Stomach (tissue), 4 donors: ENCODE measurements around the gene HOXD8.

ENCODE experiments used
- POLR2A ChIP-seq, 4 donors: fragments of 450-650 bp; IDR thresholded peaks; one replicate each; pipeline ENCODE4 v1.6.1; 2016; ENCODE audit warnings: antibody characterized with exemption in 4 of 4, control low read depth in 2 of 4, mild to moderate bottlenecking in 1 of 4, moderate library complexity in 1 of 4
- POLR2AphosphoS5 ChIP-seq, 3 donors: sonication (generic); formaldehyde crosslinking; IDR thresholded peaks; one replicate each; pipeline ENCODE4 v1.6.1; 2016; ENCODE audit warnings: antibody characterized with exemption in 3 of 3
- TF ChIP-seq, protein P1 (sequence below), 7 experiments: fragments of 450-650 bp in 4 of 7; fragments of 200-600 bp in 3 of 7; sonication (generic) in 3 of 7; IDR thresholded peaks; one replicate each; pipeline ENCODE4 v1.5.1; 2016 to 2019; ENCODE audit warnings: antibody characterized with exemption in 7 of 7, control low read depth in 2 of 7, mild to moderate bottlenecking in 1 of 7

DNA sequence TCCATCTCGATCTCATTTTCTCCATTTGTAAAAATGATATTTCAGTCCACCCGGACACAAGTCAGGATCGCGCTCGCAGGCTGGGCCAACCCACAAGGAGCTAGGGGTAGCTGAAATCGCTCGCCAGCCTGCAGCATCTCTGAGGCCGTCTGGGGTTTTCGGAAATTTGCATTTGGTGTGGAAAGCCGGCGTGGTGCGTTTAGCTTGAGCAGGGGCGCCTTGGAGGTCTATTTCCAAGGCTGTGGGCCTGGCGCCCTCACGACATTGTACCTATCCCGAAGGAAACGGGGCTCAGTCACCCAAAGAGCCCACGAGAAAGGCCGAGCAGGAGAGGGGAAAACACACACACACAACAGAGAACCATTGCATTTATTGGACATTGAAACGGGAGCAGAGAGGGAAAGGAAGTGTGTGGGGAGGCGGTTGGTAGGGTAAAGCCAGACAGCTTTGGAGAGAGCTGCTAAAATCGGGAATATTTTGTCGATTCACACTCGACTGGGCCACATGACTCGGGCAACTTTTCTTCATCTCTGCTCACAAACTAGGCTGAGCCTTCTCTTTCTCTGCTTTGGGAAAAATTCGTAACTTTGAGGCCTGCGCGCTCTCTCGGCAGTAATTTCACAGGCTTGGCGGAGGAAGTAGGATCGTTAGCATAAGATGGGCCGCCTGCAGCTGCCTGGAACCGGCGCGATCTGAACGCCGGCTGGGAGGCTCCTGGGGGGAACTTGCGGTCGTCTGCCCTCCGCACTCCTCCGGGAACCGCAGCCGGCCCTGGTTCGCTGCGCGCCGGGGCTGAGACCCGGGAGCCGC is 1.1 kb upstream of the HOXD8 start:
- TF ChIP-seq, protein P1, sequence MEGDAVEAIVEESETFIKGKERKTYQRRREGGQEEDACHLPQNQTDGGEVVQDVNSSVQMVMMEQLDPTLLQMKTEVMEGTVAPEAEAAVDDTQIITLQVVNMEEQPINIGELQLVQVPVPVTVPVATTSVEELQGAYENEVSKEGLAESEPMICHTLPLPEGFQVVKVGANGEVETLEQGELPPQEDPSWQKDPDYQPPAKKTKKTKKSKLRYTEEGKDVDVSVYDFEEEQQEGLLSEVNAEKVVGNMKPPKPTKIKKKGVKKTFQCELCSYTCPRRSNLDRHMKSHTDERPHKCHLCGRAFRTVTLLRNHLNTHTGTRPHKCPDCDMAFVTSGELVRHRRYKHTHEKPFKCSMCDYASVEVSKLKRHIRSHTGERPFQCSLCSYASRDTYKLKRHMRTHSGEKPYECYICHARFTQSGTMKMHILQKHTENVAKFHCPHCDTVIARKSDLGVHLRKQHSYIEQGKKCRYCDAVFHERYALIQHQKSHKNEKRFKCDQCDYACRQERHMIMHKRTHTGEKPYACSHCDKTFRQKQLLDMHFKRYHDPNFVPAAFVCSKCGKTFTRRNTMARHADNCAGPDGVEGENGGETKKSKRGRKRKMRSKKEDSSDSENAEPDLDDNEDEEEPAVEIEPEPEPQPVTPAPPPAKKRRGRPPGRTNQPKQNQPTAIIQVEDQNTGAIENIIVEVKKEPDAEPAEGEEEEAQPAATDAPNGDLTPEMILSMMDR (IDR thresholded peaks at IDR 0.05), result no peak
- TF ChIP-seq POLR2A (IDR thresholded peaks at IDR 0.05) (no peak), POLR2AphosphoS5 (IDR thresholded peaks at IDR 0.05) (no peak)
